ENCODE results near the gene CHST3. TPM values are rescaled to one million over a fixed set of nuclear protein-coding genes. Genes with fewer than 3 reads are reported as not detected.

Gene CHST3
- total RNA-seq, 1 experiment from 2014 or later, result 6.1 TPM

- no peaks in the 10 kb centered on the region for H3K9me3 Mint-ChIP-seq
- Histone ChIP-seq H3K4ac (ENCODE audit: low read depth, low read length) (no peak overlapping the region), H2BK120ac (ENCODE audit: low read depth, low read length, poor library complexity, severe bottlenecking) (no peak overlapping the region), H3K18ac (ENCODE audit: insufficient read length, low read depth, low read length) (no peak overlapping the region), H3T11ph (ENCODE audit: low read length) (no peak overlapping the region), H4K5ac (ENCODE audit: insufficient read length, low read depth, low read length) (no peak overlapping the region), H2BK15ac (ENCODE audit: low read depth, low read length) (no peak overlapping the region), H3K9me3 (ENCODE audit: control insufficient read depth, low read depth, low read length) (no peaks in the 10 kb centered on the region), H4K20me1 (ENCODE audit: control insufficient read depth, insufficient read depth, insufficient read length) (no peaks in the 10 kb centered on the region), H3K4me1 (ENCODE audit: insufficient read depth, low read length) (no peaks in the 10 kb centered on the region), H3K23me2 (ENCODE audit: insufficient read length, low read depth, low read length, poor library complexity, severe bottlenecking) (no peaks in the 10 kb centered on the region), H3K27me3 (ENCODE audit: insufficient read depth, low read length) (no peaks in the 10 kb centered on the region), H4K91ac (ENCODE audit: insufficient read length, low read depth, low read length) (no peak overlapping the region), H2BK5ac (ENCODE audit: insufficient read length, low read length) (no peak overlapping the region), H4K8ac (replicated peaks; ENCODE audit: insufficient read length, low read depth, low read length) (no peak overlapping the region), H3K23ac (ENCODE audit: insufficient read length, low read depth, low read length) (no peak overlapping the region), H3K27ac (ENCODE audit: insufficient read length, low read depth, low read length) (no peak overlapping the region), H2BK12ac (ENCODE audit: insufficient read length, low read depth, low read length) (no peak overlapping the region), H2BK20ac (ENCODE audit: low read depth, low read length, poor library complexity, severe bottlenecking) (no peak overlapping the region), H3K4me2 (ENCODE audit: insufficient read depth, insufficient read length, low read length) (no peak overlapping the region), H2AFZ (ENCODE audit: low read length) (no peak overlapping the region), H3K9ac (ENCODE audit: extremely low read depth, insufficient read length, low read length) (no peak overlapping the region), H3K79me2 (ENCODE audit: insufficient read depth, low read length) (no peaks in the 10 kb centered on the region), H3K79me1 (ENCODE audit: insufficient read depth, low read depth, low read length, poor library complexity, severe bottlenecking) (no peaks in the 10 kb centered on the region), H3K14ac (ENCODE audit: insufficient read depth, low read length) (no peak overlapping the region), H2AK5ac (ENCODE audit: insufficient read length, low read length) (no peak overlapping the region), H3K56ac (ENCODE audit: insufficient read length, low read depth, low read length) (no peak overlapping the region)
- no peak for DNase-seq
- no CpG with 5 or more reads among the region's 11 CpGs for whole genome bisulfite sequencing (ENCODE audit: extremely low coverage, insufficient read length, low lambda C conversion rate)
- TF ChIP-seq, protein P1, sequence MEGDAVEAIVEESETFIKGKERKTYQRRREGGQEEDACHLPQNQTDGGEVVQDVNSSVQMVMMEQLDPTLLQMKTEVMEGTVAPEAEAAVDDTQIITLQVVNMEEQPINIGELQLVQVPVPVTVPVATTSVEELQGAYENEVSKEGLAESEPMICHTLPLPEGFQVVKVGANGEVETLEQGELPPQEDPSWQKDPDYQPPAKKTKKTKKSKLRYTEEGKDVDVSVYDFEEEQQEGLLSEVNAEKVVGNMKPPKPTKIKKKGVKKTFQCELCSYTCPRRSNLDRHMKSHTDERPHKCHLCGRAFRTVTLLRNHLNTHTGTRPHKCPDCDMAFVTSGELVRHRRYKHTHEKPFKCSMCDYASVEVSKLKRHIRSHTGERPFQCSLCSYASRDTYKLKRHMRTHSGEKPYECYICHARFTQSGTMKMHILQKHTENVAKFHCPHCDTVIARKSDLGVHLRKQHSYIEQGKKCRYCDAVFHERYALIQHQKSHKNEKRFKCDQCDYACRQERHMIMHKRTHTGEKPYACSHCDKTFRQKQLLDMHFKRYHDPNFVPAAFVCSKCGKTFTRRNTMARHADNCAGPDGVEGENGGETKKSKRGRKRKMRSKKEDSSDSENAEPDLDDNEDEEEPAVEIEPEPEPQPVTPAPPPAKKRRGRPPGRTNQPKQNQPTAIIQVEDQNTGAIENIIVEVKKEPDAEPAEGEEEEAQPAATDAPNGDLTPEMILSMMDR (conservative IDR thresholded peaks at IDR 0.05), result no peak
- H3K36me3 Mint-ChIP-seq (ENCODE audit: insufficient read depth in 1 of 3, low read depth in 3 of 3), result no peaks in the 10 kb centered on the region
- peaks cover 5 to 15% of the 10 kb centered on the region in 2 experiments for H3K4me1 Mint-ChIP-seq
- H3K27ac Mint-ChIP-seq, result no peak overlapping the region
- no peak overlapping the region for H3K4me3 Mint-ChIP-seq
- peaks cover 6% of the 10 kb centered on the region for H3K27me3 Mint-ChIP-seq (ENCODE audit: low read depth)
These were observed 55.1 kb downstream of the CHST3 start for GRCh38 chr10:72019085-72019876.

All from H9 (cell line).